Measurements from ENCODE around the gene KCNN1. TPM values are rescaled to one million over a fixed set of nuclear protein-coding genes. Genes with fewer than 3 reads are reported as not detected.
"Not testable (repeated sequence)": the region's sequence is repeated elsewhere in the genome, so short reads cannot be mapped to it uniquely, and the experiment has no call there.

KCNN1 gene
- total RNA-seq, 2 donors from 2014 or later, result not detected

GRCh38 chr19:18000480-18000914 is 33.6 kb downstream of the KCNN1 start:
- no peak for TF ChIP-seq POLR2A (IDR thresholded peaks at IDR 0.05)
- no peak for TF ChIP-seq CTCF (IDR thresholded peaks at IDR 0.05)
- intact Hi-C loops (cut with DNase I), result no loop called here
- no peak overlapping the region for H3K4me3 ChIP-seq
- no peaks in the 10 kb centered on the region for H3K36me3 ChIP-seq (replicated peaks in 1 of 2; ENCODE audit: insufficient read depth in 1 of 2, low read depth in 2 of 2)
- no peak for DNase-seq
- no peaks in the 10 kb centered on the region for H3K27me3 ChIP-seq
- WGBS, 2 donors, result 35 to 53% methylated on average over 15 to 16 of the region's 17 CpGs
- H3K27ac ChIP-seq, result peak overlapping the region in 3 of 4 donors; percentile 72 to 84 (median 77)
- no peaks in the 10 kb centered on the region for H3K9me3 ChIP-seq
- peak; percentile 3 for ATAC-seq
- H3K4me1 ChIP-seq, result peaks cover 13% of the 10 kb centered on the region

GRCh38 chr19:18000915-18001776 is 34.2 kb downstream of the KCNN1 start:
- peak; percentile 73 to 90 (median 84) for DNase-seq
- TF ChIP-seq CTCF (IDR thresholded peaks at IDR 0.05) (no peak), POLR2A (IDR thresholded peaks at IDR 0.05) (peak; percentile 51 to 70 (median 62))
- Histone ChIP-seq H3K4me1 (peaks cover 13% of the 10 kb centered on the region), H3K27me3 (no peaks in the 10 kb centered on the region), H3K27ac (peak overlapping the region; percentile 32 to 84 (median 74)), H3K36me3 (replicated peaks in 1 of 2; ENCODE audit: insufficient read depth in 1 of 2, low read depth in 2 of 2) (no peaks in the 10 kb centered on the region), H3K9me3 (no peaks in the 10 kb centered on the region), H3K4me3 (peak overlapping the region in 1 of 2 donors; percentile 40)
- intact Hi-C loops (cut with DNase I), result no loop called here
- ATAC-seq, result peak; percentile 81
- 0 to 1% methylated on average over 1 to 93 of the region's 105 CpGs for WGBS, 2 donors

GRCh38 chr19:18001777-18002345 is 35.0 kb downstream of the KCNN1 start:
- TF ChIP-seq CTCF (IDR thresholded peaks at IDR 0.05) (no peak), POLR2A (IDR thresholded peaks at IDR 0.05) (no peak)
- no peaks in the 10 kb centered on the region for H3K27me3 ChIP-seq
- H3K9me3 ChIP-seq, result no peaks in the 10 kb centered on the region
- ATAC-seq, result no peak
- peaks cover 15% of the 10 kb centered on the region for H3K4me1 ChIP-seq
- H3K4me3 ChIP-seq, result peak overlapping the region in 1 of 2 donors; percentile 40
- intact Hi-C loops (cut with DNase I), result no loop called here
- peak overlapping the region in 3 of 4 donors; percentile 72 to 84 (median 77) for H3K27ac ChIP-seq
- DNase-seq, result no peak
- WGBS, 2 donors, result 34 to 82% methylated on average over 3 to 15 of the region's 15 CpGs
- no peaks in the 10 kb centered on the region for H3K36me3 ChIP-seq (replicated peaks in 1 of 2; ENCODE audit: insufficient read depth in 1 of 2, low read depth in 2 of 2)

- DNase-seq (peak in 1 of 4 donors; percentile 62), ATAC-seq (no peak)
- peak overlapping the region in 1 of 4 donors; percentile 84 for H3K27ac ChIP-seq
Measured at GRCh38 chr19:18002347-18002850, 35.5 kb downstream of the KCNN1 start.

GRCh38 chr19:18005750-18006149 is 38.8 kb downstream of the KCNN1 start:
- ATAC-seq; H3K27me3 ChIP-seq; H3K36me3 ChIP-seq (replicated peaks in 1 of 2; ENCODE audit: insufficient read depth in 1 of 2, low read depth in 2 of 2); intact Hi-C loops (cut with DNase I); H3K27ac ChIP-seq; H3K9me3 ChIP-seq; DNase-seq; H3K4me3 ChIP-seq: not testable (repeated sequence)
- WGBS, 2 donors, result 91% methylated on average over 19 of the region's 35 CpGs; no CpG with 5 or more reads in 1 of the 2 donors
- peaks cover 32% of the 10 kb centered on the region for H3K4me1 ChIP-seq

More at GRCh38 chr19:18002347-18002850, 35.5 kb downstream of the KCNN1 start:
- Histone ChIP-seq H3K4me3 (no peak overlapping the region), H3K36me3 (replicated peaks in 1 of 2; ENCODE audit: insufficient read depth in 1 of 2, low read depth in 2 of 2) (no peaks in the 10 kb centered on the region), H3K27me3 (no peaks in the 10 kb centered on the region), H3K4me1 (peaks cover 20% of the 10 kb centered on the region), H3K9me3 (no peaks in the 10 kb centered on the region)
- WGBS, 2 donors, result 70 to 91% methylated on average over 9 to 26 of the region's 27 CpGs
- intact Hi-C loops (cut with DNase I), result no loop called here
- TF ChIP-seq CTCF (IDR thresholded peaks at IDR 0.05), result no peak
- TF ChIP-seq POLR2A (IDR thresholded peaks at IDR 0.05), result peak in 1 of 3 donors; percentile 40
